ENCODE results near the gene UBE2M.
"Not testable (repeated sequence)": the region's sequence is repeated elsewhere in the genome, so short reads cannot be mapped to it uniquely, and the experiment has no call there.

The UBE2M gene

GRCh38 chr19:58513213-58513693 lies 45.2 kb downstream of the UBE2M start:
- DNase-seq (ENCODE audit: low read depth in 2 of 2), result no peak

GRCh38 chr19:58511353-58512208 lies 46.8 kb downstream of the UBE2M start, which contains the start of gene SLC27A5:
SLC27A5 (minus strand) TSS chr19:58511992; CDS start chr19:58511955, 37 bp downstream.
- no peak for DNase-seq (ENCODE audit: low read depth in 2 of 2)

- DNase-seq (ENCODE audit: low read depth in 2 of 2), result no peak
Observed at GRCh38 chr19:58510084-58510862, 48.1 kb downstream of the UBE2M start.

- DNase-seq (ENCODE audit: low read depth in 2 of 2), result no peak
Observed at GRCh38 chr19:58509731-58510083, 48.7 kb downstream of the UBE2M start.

GRCh38 chr19:58507602-58508223 lies 50.7 kb downstream of the UBE2M start:
- DNase-seq (ENCODE audit: low read depth in 2 of 2), result not testable (repeated sequence)
